HG02938 (cell line): ENCODE results near the gene BMPR1A.
"Not testable (repeated sequence)": the region's sequence is repeated elsewhere in the genome, so short reads cannot be mapped to it uniquely, and the experiment has no call there.

ENCODE experiments used
- ATAC-seq: cut with Tn5 transposase; IDR thresholded peaks from one replicate; pipeline ENCODE4 v1.9.1; 2021; ENCODE audit warnings: mild to moderate bottlenecking, moderate library complexity; ENCODE audit not compliant: unreplicated experiment

BMPR1A gene

DNA sequence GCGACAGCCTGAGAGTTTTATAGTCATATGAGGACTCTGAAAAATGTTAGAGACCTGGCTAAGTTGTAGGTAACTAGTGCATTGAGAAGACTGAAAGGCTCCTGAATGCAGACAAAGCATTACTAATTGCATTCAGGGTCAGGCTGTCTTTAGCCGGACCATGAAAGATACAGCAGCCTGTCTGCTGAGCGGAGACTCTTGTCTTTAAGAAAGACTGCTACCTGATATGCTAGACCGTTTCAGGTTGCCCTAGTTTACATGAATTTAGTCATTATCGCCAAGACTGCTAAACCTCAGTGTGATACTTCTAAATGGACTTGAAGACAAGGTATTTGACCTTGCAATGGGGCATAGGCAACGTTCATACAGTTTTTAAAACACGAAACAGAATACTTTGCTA lies 81.2 kb downstream of the BMPR1A start:
- ATAC-seq: no peak

DNA sequence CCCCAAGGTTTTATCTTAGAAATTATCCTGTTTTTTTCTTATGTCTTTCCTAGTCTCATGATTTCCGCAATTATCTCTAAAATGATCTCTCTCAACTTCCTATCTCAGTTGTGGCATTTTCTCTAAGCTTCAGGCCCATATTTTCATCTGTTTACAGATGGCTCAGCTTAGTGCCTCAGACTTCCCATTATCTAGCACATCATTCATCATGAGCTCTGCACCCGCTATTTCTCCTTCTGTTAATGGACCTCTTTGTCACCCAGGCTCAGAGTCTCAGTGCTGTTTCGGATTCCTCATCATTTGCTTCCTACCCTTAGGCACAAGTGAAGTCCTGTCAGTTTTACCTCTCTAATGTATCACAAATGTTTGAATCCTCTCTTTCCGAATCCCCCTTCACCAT lies 84.1 kb downstream of the BMPR1A start:
- no peak for ATAC-seq

DNA sequence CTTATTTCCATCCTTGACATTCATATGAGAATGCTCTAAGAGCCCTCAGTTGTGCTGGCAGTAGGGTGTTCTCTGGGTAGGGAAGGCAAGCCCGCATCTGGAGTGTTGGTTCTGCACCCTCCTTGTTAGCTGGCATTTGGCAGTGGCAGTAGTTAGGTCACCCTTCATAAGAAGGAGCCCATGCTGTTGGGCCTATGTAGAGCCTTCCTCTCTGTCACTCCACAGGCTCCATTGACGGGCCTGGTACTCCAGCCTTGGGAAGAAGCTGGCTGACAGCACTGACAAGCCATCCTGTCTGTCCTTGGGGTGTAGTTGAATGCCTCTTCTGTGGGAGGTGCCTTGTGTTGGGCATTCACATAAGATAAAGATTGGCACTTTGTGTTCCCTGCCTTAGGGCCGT lies 89.7 kb downstream of the BMPR1A start:
- ATAC-seq: no peak

DNA sequence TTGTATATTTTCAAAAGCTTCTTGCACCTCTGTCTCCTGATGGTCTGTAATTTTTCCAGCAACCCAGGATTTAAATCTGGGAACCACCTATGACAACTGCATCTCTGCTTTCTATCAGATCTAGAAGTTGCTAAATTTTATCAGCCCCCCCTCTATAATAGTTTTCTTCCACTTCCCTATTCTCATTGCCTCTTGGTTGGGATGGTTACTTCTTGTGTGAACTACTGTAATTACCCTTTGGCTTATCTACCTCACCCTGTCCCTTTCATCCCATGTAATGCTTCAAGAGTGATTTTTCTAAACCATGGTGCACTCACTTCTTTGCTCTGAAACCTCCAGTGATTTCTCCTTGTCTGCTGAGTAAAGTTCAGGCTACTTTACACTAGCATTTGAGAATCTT lies 92.3 kb downstream of the BMPR1A start:
- no peak for ATAC-seq

DNA sequence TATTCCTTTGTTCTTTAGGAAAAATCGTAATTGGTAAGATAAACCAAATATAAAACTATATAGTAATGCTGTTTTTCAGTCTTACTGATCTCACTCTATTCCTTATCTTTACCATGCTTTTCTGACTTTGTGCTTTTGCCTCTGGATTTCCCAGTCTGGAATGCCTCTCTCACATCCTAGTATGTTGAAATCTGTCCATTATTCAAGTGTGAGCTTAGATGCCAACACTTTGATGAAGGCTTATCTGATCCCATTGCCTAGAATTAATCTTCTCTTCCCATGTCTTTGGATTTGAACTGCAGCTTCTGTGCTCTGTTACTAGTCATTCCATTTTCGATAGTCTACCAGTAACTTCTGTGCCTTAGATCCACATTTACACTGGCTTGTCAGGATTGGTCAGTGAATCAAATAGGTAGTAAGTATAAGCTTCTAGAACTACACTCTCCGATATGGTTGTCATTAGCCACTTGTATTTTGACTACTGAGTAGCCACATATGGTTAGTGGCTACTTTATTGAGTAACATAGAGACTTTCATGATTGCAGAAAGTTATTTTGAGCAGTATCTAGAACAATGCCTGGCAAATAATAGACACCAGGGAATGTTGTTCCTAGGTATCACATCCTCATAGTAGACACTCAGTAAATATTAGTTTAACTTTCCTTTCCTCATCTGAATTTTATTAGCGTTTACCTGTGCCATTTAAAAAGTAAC lies 92.9 kb downstream of the BMPR1A start:
- peak; percentile 91 for ATAC-seq

DNA sequence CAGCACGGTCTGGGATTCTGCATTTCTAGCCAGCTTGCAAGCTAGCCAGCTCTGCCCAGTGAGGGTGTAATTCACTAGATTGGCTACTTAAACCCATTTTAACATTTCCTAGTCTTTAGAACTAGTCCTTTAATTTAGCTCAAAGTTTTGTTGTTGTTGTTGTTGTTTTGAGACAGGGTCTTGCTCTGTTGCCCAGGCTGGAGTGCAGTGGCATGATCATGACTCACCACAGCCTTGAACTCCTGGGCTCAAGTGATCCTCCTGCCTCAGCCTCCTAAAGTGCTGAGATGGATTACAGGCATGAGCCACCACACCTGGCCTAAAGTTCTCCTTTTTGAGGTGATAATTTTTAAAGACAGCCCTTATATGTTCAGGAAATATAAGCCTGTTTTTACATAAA lies 94.1 kb downstream of the BMPR1A start:
- no peak for ATAC-seq

DNA sequence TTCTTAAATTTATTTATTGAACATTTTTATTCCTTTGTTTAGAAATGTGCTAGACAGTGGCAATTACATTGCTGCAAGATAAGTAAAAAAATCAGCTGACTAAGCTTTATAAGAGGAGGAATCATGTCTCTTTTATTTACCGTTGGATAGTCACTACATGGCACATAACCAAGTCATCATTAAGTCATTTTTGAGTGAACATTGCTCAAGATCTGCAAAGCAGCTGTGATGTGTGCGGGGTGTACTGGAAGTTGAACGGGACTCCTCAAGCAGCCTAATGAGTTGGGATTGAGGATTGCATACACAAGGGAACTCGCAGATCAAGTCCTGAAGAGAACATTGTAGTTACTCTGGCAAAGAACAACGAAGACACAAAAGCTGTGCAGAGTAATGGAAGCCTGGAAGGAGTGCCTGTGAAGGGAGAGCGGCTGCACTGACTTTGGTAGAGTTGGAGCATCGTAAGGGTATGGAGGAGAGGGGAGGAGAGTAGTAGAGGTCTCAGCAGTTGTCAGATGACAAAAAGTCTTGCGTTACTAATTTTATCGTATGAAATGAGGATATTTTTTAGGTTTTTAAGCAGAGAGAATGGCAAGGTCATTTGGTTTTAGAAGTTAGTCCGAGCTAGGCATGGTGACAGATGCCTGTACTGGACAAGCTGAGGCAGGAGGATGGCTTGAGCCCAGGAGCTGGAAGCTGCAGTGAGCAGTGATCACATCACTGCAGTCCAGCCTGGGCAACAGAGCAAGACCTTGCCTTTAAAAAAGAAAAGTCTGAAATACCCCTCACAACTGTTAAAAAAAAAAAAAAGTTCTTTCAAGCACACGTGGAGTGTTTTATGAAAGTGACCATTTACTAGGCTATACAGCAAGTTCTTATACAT lies 95.1 kb downstream of the BMPR1A start:
- no peak for ATAC-seq

DNA sequence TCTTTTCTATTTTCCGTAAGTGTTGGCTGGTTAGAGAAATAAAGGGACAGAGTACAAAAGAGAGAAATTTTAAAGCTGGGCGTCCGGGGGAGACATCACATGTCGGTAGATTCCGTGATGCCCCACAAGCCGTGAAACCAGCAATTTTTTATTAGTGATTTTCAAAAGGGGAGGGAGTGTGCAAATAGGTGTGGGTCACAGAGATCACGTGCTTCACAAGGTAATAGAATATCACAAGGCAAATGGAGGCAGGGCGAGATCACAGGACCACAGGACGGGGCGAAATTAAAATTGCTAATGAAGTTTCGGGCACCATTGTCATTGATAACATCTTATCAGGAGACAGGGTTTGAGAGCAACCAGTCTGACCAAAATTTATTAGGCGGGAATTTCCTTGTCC lies 97.2 kb downstream of the BMPR1A start:
- ATAC-seq: not testable (repeated sequence)

DNA sequence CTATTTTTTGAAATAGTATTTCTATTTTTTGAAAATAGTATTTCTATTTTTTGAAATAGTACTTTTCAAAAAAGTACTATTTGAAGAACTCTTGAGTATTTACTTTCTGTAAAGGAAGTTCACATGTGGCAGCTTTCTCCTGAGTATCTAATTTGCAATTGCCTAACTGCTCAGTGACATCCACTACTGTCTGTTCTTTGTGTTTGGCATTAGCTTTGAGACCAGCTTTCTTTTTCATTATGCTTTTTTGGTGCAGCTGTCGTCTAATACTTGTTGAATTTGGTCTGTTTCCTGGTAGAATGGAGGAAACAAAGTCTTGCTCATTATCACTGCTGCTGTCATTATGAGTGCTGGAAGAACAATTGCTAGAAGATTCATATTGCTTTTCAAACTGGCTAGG lies 99.1 kb downstream of the BMPR1A start:
- no peak for ATAC-seq

DNA sequence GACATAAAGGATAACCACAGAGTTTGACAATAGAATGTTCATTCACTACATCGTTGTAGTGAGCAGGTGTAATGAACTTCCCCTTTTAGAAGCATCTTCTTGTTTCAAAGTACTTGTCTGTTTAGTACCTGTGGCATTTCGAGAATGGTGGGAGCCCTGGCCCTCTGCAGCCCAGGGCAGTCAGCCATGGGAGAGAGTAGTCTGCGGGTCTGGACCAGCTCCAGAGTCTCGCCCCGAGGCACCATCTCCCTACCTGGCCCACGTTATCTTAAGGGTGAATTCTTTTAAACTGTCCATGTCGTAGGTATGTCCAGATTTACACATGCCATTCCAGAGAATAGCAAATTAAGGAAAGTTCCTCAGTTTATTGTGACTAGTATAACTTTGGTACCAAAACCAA lies 99.7 kb downstream of the BMPR1A start:
- ATAC-seq: no peak

DNA sequence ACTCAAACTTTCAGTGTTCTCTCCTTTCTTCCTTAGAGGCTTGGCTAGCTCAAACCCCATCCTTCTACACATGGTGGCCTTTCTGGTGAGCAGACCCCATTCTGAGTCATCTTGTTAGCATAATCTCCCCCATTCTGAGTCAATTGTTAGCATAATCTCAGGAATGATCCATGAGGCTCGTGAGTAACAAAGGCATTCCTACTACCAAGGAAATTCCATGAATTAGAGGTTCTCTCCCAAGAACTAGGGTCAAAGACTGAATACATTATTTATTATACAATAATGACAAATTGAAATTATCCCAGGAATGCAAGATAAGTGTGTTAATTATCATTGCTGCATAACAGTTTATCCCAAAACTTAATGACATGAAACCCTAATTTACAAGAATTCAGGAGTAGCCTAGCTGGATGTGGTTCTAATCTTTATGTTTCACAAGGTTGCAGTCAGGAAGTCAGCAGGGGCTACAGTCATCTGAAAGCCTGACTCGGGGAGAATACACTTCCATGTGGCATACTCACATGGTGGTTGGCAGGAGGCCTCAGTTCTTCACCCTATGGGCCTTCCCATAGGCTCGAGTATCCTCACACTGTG lies 100.8 kb downstream of the BMPR1A start:
- no peak for ATAC-seq

DNA sequence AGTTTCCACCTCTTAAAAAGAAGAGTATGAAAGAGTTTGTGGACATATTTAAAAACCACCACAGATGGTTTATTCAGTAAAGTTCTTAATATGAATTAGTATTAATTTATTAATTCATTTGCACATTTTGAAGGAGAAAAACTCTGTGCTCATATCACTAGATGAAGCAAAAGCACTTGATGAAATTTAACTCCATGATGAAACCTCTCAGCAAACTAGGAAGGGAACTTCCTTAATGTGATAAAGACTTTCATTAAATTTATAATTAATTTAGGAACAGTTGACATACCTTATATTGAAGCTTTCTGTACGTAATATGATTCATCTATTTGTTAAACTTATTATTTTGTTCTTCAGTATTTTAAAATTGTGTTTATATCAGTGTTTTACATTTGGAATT lies 101.6 kb downstream of the BMPR1A start:
- ATAC-seq: no peak

DNA sequence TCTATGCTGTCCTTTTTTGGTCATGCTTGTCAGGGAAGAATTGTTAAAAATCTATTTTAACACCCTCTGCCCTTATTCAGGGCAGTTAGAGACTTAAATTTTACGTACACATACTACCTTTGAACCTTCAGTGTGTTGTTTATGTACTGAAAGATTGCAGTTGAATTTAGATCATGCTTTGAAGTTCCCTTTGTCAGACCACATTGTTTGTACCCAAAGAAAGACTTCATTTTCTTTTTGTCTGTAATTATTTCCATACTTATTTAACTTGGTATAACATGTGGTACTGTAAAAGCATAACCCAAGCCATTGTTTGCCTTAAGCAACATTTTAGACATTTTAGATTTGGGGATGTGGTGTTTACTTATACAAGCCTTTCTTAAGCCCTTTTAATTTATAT lies 104.9 kb downstream of the BMPR1A start:
- no peak for ATAC-seq

DNA sequence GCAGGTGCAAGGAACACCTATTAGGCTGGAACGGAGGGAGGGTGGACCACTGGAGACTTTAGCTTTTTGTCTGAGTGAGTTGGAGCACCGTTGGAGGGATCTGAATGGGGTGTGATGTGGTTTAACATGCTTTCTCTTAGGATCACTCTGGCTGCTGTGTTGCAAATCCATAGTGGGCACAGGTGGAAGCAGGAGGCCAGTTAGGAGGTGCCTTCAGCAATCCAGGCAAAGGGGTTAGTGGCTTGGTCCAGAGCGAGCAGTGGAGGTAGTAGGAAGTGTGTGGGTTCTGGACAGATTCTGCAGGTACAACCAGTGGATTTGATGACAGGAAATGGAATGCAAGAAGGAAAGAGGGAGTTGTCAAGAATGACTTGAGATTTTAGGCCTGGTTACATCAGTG lies 106.0 kb downstream of the BMPR1A start:
- ATAC-seq: no peak

DNA sequence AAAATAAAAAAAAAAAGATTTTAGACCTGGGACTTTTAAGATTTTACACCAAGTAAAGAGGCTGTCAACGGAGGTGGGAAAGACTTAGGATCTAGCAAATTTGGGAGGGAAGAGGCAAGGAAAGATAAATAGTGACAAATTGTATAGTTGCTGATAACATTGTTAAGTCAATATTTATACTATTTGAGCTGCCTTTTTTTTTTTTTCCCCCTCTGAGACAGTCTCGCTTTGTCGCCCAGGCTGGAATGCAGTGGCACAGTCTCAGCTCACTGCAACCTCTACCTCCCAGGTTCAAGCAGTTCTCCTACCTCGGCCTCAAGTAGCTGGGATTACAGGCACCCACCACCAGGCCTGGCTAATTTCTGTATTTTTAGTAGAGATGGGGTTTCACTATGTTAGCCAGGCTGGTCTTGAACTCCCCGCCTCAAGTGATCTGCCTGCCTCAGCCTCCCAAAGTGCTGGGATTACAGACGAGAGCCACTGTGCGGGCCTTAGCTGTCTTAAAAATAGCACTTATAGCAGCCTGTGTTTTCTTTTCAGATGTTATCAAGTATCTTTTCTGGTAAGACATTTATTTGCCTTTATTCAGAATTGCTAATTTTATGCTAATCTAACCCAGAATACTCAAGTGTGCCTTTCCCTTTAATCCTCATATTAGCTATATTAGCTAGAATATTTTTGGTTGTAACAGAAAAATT lies 106.5 kb downstream of the BMPR1A start:
- ATAC-seq: no peak

DNA sequence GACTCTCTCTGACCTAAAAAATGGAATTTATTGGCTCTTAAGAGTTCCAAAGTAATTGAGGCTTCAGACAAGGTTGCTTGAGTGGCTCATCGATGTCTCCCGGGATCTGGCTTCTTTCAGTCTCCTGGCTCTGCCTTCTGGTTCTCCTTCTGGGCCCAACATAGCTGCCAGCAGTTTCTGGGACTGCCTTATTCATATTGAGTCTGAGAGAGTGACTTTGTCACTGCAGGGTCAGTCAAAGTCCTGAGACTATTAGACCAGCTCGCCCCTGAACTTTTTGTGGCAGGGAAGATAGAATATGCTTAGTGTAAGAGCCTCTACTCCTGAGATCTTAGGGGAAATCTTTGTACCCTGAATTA lies 107.0 kb downstream of the BMPR1A start:
- ATAC-seq: no peak

DNA sequence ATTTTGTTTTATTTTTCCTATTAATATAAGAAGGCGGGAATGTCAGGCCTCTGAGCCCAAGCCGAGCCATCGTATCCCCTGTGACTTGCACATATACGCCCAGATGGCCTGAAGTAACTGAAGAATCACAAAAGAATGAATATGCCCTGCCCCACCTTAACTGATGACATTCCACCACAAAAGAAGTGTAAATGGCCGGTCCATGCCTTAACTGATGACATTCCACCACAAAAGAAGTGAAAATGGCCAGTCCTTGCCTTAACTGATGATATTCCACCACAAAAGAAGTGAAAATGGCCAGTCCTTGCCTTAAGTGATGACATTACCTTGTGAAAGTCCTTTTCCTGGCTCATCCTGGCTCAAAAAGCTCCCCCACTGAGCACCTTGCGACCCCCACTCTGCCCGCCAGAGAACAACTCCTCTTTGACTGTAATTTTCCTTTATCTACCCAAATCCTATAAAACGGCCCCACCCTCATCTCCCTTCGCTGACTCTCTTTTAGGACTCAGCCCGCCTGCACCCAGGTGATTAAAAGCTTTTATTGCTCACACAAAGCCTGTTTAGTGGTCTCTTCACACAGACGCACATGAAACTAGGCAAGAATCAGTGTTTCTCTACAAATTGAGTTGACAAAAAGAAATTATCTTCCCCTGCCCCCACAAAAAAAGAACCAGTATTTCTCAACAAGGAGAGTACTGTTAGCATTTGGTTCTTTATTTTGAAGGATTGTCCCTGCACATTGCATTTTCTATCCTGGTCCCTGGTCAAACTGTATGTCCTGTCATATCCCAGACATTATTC lies 108.8 kb downstream of the BMPR1A start:
- ATAC-seq: not testable (repeated sequence)

DNA sequence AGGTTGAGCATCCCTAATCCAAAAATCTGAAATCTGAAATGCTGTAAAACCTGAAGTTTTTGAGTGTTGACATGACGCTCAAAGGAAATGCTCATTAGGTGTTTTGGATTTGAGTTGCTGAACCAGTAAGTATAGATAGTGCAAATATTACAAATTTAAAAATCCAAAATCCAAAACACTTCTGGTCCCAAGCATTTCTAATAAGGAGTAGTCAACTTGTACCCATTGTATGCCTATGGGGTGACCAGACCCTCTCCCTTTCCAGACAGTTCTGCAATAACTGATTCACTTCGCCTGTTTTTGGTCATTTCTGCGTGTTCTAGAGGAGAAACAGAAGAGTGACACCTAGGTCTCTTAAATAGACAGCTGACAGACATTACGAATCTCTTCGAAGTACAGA lies 110.7 kb downstream of the BMPR1A start:
- ATAC-seq: no peak

DNA sequence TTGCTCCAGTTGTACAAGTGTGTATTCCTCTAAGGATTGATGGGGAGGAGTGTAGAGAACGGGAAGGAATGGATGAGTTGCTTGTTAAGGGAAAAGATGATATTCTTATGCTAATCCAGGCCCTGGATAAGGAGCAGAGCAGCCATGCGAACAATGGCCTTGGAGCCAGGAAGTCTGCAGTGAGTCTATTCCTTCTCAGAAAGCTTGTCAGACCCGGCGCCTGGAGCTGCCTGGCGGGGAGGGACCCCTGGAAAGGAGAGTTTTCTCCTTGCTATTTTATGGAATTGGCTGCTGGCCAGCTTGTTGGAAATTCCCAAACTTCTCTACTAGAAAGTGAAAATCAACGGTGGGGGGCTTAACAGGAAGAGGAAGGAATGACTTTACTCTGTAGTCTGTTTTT lies 111.9 kb downstream of the BMPR1A start:
- ATAC-seq: no peak

DNA sequence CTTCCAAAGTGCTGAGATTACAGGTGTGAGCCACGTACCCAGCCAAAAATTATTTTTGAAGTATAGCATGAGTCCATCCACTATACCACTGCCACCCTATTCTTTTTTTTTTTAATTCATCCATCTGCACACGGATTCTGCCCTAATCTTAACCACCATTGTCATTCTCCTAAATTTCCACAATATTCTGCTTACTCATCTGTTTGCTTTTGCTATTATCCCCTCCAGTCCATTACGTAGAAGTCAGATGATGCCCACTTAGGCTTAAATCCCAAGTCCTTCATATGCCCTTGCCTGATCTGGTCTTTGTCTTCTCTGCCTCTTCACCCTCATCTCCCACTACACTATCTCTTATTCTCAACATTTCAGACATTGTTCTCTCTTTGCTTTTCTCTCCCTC lies 114.3 kb downstream of the BMPR1A start:
- no peak for ATAC-seq
